Coronary artery (tissue), 2 donors: ENCODE data around the gene DYNC2H1.

Source experiments
- DNase-seq: peaks from one replicate; pipeline ENCODE4 v3.0.0-alpha.2; 2017; ENCODE audit warnings: low spot score
- H3K27ac ChIP-seq, 2 donors: fragments of 200-600 bp; sonication (generic); one replicate each; pipeline ENCODE4 v1.5.1; 2016 to 2019
- H3K4me3 ChIP-seq: fragments of 200-600 bp; sonication (generic); 2 replicates; pipeline ENCODE4 v1.5.1; 2016; ENCODE audit warnings: mild to moderate bottlenecking, moderate library complexity
- TF ChIP-seq, protein P1 (sequence below): fragments of 200-600 bp; sonication (generic); IDR thresholded peaks from one replicate; pipeline ENCODE4 v1.5.1; 2019; ENCODE audit warnings: antibody characterized with exemption

DYNC2H1 gene

DNA sequence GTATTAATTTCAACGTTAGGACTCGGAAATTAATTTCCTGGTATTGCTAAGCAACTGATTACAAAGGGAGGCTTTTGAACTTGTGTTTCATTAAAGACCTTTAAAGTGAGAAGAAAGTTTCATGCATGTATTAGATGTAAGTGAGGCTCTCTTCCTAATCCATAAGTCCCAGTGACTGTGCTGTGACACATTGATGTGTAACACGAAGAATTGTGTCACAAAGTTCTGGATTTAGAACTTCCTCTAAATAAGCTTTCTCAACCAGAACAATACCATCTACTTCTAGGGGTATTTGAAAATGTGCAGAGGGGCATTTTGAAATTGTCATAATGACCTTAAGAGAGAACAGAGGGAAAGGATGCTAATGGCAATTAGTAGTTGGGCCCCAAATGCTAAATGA lies 31.7 kb upstream of the DYNC2H1 start:
- TF ChIP-seq, protein P1, sequence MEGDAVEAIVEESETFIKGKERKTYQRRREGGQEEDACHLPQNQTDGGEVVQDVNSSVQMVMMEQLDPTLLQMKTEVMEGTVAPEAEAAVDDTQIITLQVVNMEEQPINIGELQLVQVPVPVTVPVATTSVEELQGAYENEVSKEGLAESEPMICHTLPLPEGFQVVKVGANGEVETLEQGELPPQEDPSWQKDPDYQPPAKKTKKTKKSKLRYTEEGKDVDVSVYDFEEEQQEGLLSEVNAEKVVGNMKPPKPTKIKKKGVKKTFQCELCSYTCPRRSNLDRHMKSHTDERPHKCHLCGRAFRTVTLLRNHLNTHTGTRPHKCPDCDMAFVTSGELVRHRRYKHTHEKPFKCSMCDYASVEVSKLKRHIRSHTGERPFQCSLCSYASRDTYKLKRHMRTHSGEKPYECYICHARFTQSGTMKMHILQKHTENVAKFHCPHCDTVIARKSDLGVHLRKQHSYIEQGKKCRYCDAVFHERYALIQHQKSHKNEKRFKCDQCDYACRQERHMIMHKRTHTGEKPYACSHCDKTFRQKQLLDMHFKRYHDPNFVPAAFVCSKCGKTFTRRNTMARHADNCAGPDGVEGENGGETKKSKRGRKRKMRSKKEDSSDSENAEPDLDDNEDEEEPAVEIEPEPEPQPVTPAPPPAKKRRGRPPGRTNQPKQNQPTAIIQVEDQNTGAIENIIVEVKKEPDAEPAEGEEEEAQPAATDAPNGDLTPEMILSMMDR = no peak
- Histone ChIP-seq H3K27ac (no peak overlapping the region), H3K4me3 (no peak overlapping the region)
- DNase-seq = no peak

DNA sequence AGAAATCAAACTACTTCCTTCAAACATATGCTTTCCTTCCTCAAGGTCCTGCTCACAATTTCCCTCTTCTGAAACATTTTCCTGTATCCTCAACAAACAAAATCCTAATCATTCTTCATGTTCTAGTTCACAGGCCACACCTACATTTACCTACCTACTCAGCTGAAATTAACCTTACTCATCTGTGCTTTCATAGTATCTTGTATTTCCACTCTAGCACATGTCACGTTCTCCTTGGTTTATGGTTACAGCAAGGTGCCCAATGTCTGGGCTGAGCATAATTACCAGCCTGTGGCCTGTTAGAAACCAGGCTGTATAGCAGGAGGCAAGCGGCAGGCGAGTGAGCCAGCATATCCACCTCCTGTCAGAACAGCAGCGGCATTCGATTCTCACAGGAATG lies 30.5 kb upstream of the DYNC2H1 start:
- Histone ChIP-seq H3K27ac (no peak overlapping the region), H3K4me3 (no peak overlapping the region)
- TF ChIP-seq, protein P1 = no peak
- DNase-seq = no peak

DNA sequence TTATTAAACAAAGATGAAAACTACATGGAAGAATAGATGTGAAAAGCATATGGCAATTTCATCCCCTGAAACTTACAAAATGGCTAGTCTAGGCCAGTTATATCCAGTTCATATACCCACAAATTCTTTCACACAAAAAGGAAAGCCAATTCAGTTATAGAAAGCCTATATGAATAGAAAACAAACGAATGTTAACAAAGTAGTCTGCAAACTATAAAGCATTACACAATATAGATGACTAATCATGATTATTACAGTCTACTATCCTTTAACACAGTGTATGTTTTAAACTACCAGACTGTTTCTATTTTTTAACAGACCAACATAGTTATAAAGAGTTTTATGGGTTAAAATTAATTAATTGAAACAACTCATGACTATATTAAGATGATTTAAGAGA lies 29.4 kb upstream of the DYNC2H1 start:
- no peak for DNase-seq
- H3K27ac ChIP-seq = no peak overlapping the region
- TF ChIP-seq, protein P1 = no peak

DNA sequence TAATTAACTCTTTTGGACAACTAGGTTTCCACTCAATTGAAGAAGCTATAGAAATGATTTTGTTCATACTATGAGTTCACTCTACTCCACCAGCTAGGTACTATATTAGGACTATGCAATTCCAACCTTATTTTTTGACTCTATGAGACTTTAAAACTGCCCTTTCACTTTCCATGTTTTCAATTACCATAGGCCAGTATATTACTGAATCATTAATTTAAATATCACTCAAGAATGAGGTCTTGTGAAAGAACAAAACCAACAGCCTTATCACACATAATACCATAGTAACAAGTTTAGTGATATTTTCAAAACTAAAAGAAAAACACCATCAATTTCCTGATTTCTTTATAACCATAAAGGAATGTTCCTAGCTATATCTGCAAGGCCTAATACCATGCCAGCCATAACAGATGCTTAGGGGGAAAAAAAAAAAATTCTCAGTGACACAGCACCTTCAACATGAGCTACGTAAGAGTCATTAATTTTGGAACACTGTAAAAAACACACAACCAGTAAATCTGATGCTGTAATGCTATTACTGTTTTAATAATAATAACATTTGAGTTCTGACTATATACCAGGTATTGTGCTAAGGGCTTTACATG lies 23.4 kb upstream of the DYNC2H1 start:
- TF ChIP-seq, protein P1 = no peak
- no peak for DNase-seq
- no peak overlapping the region for H3K27ac ChIP-seq
- no peak overlapping the region for H3K4me3 ChIP-seq

More for the DNA sequence above, 29.4 kb upstream of the DYNC2H1 start:
- H3K4me3 ChIP-seq = no peak overlapping the region

DNA sequence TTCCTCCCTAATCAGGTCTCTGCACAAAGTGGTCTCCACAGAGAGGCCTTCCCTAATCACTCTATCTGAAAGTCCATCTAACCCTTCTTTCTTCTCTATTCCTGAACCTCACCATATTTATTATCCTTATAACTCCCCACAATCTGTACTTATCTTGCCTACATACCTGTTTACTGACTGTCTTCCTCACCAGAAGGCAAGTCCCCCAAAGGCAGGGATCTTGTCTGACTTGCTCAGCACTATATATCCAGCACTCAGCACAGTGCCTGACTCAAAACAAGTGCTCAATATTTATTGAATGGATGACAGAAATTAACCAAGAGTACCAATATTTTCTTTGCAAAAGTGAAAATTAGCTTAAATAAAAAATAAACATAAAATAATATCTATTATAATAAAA lies 22.8 kb upstream of the DYNC2H1 start:
- TF ChIP-seq, protein P1 = no peak
- Histone ChIP-seq H3K4me3 (no peak overlapping the region), H3K27ac (no peak overlapping the region)
- DNase-seq = no peak

DNA sequence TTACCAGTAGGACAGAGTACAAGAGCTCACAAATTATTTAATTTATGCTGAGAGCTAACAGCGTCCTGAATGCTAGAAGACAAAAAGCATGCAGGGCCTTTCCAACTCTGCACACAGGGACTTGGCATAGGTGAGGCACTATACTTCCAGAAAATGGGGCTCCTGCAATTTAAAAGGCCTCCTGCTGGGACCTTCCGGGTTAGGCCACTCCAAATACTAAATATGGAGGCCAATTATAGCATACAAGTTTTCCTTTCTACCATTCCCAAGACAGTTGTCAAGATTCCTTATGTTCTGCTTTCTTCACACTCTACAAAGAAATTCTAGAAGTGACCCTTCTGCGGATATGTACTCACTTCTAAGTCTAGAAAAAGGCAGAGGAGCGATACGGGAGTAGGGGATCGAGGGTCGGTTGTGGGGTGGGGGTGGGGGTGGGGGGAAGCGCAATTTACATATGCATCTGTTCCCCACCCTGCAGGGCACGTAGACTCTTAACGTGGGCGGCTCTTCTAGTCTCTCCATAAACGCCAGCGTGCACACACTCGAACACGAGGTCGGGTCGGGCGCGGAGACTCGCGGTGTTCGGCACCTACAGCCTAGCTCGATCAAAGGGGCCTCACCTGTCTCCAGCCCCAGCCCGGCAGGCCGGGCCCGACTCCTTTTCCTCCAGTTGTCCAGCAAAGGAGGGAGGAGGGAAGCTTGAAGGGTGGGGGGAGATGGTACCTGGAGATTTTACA lies 18.0 kb upstream of the DYNC2H1 start:
- H3K27ac ChIP-seq = peak overlapping the region; percentile 59 to 74
- no peak for DNase-seq

More for the DNA sequence above, 18.0 kb upstream of the DYNC2H1 start:
- TF ChIP-seq, protein P1 = no peak
- H3K4me3 ChIP-seq = peak overlapping the region; percentile 96
